Spleen (tissue), 7 donors: ENCODE measurements around the gene LRRC55.

Source experiments
- CTCF ChIP-seq, 11 experiments: fragments of 200-600 bp in 7 of 11; fragments of 450-650 bp in 4 of 11; sonication (generic) in 4 of 11; IDR thresholded peaks in 8 of 11; conservative IDR thresholded peaks in 3 of 11; 1 replicate in 7 of 11; 2 replicates in 4 of 11; pipeline versions ENCODE4 v1.4.0 to v1.8.0; 2016 to 2021; ENCODE audit warnings: antibody characterized with exemption in 11 of 11, inconsistent platforms in 4 of 11, mild to moderate bottlenecking in 1 of 11
- POLR2A ChIP-seq, 3 donors: fragments of 450-650 bp; IDR thresholded peaks; one replicate each; pipeline ENCODE4 v1.5.1; 2017; ENCODE audit warnings: antibody characterized with exemption in 3 of 3, mild to moderate bottlenecking in 1 of 3
- POLR2AphosphoS5 ChIP-seq, 3 donors: sonication (generic); formaldehyde crosslinking; IDR thresholded peaks; one replicate each; pipeline ENCODE4 v1.5.1; 2017; ENCODE audit warnings: antibody characterized with exemption in 3 of 3
- donor health status: DM: no; HTN: no; CAD: no; lungs with moderate emphysema.
- donor health status: DM: no; HTN: no; CAD: no.
- donor health status: DM: no; HTN: no; CAD: no.

- no peak for TF ChIP-seq CTCF (IDR thresholded peaks at IDR 0.05 in 8 of 11, conservative IDR thresholded peaks at IDR 0.05 in 3 of 11)
- no peak for TF ChIP-seq POLR2A (IDR thresholded peaks at IDR 0.05)
- TF ChIP-seq POLR2AphosphoS5 (IDR thresholded peaks at IDR 0.05): no peak
These were observed 40.5 kb downstream of the LRRC55 start for GRCh38 chr11:57222239-57222638.
